ENCODE measurements around the gene TEF.

DNA sequence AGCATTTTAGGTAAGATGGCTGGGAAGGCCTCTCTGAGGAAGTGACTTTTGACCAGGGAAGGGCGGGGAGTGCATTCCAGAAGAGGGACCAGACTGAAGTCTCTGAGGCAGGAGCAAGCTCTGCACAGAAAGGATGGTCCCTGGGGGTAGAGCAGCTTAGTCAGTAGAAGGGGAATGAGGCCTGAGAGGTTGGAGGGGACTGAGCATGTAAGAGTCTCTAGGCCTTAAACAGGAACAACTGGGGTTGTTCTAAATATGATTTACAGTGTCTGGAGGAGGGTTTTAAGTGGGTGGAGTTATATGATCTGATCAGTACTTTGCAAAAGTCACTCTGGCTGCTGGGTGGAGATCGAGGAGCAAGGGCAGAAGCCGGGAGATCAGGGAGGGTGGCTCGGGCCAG is 31.7 kb upstream of the TEF start:
- no peak for TF ChIP-seq YY1 (IDR thresholded peaks at IDR 0.05; ENCODE audit: low read depth)
- no peak for TF ChIP-seq RAD21 (IDR thresholded peaks at IDR 0.05; ENCODE audit: low read depth)
- TF ChIP-seq, protein P1, sequence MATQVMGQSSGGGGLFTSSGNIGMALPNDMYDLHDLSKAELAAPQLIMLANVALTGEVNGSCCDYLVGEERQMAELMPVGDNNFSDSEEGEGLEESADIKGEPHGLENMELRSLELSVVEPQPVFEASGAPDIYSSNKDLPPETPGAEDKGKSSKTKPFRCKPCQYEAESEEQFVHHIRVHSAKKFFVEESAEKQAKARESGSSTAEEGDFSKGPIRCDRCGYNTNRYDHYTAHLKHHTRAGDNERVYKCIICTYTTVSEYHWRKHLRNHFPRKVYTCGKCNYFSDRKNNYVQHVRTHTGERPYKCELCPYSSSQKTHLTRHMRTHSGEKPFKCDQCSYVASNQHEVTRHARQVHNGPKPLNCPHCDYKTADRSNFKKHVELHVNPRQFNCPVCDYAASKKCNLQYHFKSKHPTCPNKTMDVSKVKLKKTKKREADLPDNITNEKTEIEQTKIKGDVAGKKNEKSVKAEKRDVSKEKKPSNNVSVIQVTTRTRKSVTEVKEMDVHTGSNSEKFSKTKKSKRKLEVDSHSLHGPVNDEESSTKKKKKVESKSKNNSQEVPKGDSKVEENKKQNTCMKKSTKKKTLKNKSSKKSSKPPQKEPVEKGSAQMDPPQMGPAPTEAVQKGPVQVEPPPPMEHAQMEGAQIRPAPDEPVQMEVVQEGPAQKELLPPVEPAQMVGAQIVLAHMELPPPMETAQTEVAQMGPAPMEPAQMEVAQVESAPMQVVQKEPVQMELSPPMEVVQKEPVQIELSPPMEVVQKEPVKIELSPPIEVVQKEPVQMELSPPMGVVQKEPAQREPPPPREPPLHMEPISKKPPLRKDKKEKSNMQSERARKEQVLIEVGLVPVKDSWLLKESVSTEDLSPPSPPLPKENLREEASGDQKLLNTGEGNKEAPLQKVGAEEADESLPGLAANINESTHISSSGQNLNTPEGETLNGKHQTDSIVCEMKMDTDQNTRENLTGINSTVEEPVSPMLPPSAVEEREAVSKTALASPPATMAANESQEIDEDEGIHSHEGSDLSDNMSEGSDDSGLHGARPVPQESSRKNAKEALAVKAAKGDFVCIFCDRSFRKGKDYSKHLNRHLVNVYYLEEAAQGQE (IDR thresholded peaks at IDR 0.05; ENCODE audit: low read depth), result no peak
- TF ChIP-seq FOXM1 (IDR thresholded peaks at IDR 0.05; ENCODE audit: borderline replicate concordance, low read depth), result no peak

Data from Ishikawa (cell line).